ENCODE results near the gene HOTAIR. TPM values are rescaled to one million over a fixed set of nuclear protein-coding genes. Genes with fewer than 3 reads are reported as not detected.

HOTAIR gene
- polyA plus RNA-seq, 1 donor: 2.2 TPM

DNA sequence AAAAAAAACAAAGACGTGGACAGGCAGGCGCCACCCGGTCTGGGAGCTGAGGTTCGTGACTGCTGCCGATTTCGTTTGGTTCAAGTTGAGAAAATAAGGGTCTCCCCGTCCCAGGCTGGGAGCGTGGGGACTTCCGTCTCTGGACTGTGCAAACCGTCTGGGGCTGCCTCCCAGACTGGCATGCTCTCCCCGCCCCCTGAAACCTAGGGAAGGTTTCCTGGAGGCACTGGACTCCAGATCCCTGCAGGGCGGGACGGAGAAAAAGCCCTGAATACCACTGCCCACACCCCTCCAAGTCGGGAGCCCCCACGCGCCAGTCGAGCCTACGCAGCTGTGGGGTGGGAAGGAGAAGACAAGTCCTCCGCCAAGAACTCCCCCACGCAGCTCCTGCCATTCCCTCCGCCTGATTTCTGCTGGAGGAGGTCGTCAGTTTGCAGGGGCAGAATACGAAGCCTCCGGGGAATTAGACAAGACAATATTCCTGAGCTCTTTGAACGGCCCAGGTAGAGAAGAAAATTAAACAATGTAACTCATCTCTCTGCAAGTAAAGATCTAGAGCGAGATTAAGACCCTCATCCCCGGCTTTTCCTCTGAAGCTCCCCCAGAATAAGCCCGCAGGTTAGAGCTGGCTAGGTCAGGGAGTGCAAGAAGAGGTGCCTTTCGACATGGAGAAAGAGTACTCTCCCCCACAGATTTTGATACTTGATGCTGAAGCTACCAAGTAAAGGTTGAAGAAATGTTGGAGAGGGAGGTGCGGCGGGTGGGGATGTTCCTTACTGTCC lies 46.5 kb downstream of the HOTAIR start:
- no peak for DNase-seq

DNA sequence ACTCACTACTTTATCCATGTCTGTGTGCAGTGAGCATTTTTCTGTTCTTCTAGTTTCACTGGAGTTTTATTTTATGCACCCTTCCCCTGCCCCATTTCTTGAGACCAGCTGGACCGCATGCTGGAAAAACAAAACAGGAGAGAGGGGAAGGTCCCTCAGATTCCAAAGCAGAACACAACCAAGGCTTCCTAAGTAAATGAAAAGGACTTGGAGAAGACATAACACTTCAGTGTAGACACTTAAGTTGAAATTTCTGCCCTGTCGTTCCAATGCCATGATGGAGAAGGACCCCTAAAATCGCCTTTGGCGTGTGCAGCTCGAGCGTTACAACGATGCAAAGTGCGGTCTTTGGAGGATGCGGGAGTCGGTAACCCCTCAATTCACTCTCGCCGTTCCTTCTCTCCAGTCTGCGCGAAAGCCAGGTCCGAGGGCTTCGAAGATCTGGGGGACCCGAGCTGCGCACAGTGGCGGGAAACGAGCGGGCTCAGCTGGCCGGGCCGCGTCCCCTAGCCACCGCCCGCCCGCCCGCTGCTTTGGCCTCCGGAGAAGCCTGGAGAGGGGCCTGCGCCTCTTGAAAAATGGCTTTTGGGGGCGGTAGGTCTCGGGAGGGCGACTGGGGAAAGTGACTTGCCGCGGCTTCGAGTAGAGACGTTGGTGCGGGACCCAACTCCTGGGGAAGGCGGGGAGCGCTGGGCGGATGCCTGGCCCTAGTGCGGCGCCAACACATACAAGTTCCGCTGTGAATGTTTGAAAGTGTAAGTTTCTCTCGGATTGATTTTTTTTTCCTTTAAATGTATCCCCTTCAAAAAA lies 47.3 kb downstream of the HOTAIR start:
- DNase-seq: no peak

DNA sequence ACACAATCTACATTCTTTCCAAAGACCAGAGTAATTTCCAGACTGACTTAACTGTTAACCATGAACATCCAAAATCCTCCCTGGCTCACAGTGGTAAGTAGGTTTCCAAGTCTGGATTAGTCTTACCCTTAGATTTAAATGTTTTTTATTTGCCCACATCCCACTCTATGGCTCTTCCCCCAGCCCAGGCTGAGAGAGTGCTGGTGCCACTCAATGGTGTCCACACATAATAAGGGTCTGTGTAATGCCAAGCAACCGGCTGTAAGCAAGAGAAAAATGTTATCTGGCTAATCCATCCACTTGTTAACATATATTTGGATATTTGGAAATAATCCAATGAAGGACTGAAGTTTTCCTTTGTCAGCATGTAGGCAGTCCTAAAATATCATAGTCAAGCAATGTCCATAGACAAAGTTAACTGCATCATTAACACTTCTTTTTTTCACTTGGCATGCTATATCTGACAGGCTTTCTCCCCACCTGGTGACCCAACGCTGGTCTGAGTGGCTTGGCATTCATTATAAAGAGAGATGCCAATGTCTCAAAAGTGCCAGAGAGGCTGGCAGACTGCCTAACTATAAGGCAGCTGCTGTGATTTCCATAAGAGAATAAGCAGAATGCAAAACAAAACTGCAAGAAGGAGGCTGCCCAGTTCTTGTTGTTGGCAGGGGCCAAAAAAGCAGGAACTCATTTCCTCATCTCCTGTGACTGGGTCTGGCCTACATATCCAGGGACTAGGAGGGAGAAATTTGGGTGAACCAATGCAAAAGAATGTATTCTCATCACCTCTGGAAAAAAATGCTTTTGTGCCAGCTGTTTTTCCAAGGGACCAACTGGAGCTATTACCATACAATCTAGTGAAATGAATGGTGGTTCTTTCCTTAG lies 50.0 kb downstream of the HOTAIR start:
- no peak for DNase-seq

DNA sequence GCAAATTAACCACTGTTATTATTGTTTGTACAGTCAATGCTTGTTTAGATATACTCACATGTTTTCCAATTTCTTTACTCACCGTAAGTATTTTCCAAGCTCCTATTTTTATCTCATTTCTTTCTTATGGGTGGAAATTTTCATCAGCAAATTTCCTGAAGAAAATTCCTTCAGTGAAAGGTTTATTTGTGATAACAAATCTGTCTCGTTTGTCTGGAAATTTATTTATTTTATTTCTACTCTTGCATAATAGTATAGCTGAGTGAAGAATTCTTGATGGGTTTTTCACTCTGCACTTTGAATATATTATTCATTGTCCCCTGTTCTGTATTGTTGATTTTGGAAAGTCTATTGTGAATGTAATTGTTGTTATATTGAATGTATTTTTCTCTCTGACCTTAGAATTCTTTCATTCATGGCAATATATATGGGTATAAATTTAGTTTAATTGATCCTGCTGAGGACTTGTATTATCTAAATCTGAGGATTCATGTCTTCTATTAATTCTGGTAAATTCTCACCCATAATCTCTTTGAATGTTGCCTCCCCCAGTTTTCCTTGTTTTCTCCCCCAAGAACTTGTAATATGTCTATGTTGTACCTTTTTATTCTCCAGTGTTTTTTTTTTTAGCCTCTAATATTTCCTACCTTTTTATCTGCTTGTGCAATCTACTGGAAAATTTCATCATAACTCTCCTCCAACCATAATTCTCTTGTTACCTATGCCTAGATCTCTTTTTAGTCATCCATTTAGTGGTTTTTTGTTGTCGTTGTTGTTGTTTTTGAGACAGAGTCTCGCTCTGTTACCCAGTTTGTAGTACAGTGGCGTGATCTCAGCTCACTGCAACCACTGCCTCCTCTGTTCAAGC lies 57.7 kb downstream of the HOTAIR start:
- DNase-seq: no peak

Other genes starting within 250 kb of the HOTAIR start
- gene CALCOCO1, start 247.5 kb downstream of the HOTAIR start, polyA plus RNA-seq (ENCODE audit: insufficient read length): 137 TPM
- not detected for gene CISTR, start 223.0 kb downstream of the HOTAIR start, polyA plus RNA-seq (ENCODE audit: insufficient read length)
- 0.05 TPM for gene HOXC13, start 36.1 kb downstream of the HOTAIR start, polyA plus RNA-seq (ENCODE audit: insufficient read length)
- not detected for gene HOXC12, start 20.1 kb downstream of the HOTAIR start, polyA plus RNA-seq (ENCODE audit: insufficient read length)
- 2.1 TPM for gene HOXC11, start 1.8 kb downstream of the HOTAIR start, polyA plus RNA-seq (ENCODE audit: insufficient read length)
- gene HOXC10, start 10.2 kb upstream of the HOTAIR start, polyA plus RNA-seq (ENCODE audit: insufficient read length): 62.2 TPM
- gene HOXC9, start 25.2 kb upstream of the HOTAIR start, polyA plus RNA-seq (ENCODE audit: insufficient read length): 25.2 TPM
- gene HOXC8, start 34.0 kb upstream of the HOTAIR start, polyA plus RNA-seq (ENCODE audit: insufficient read length): 11.0 TPM
- 34.1 TPM for gene HOXC6, start 53.5 kb upstream of the HOTAIR start, polyA plus RNA-seq (ENCODE audit: insufficient read length)
- gene HOXC5, start 58.1 kb upstream of the HOTAIR start, polyA plus RNA-seq (ENCODE audit: insufficient read length): 2.7 TPM
- 55.5 TPM for gene HOXC4, start 78.9 kb upstream of the HOTAIR start, polyA plus RNA-seq (ENCODE audit: insufficient read length)
- gene SMUG1, start 214.0 kb upstream of the HOTAIR start, polyA plus RNA-seq (ENCODE audit: insufficient read length): 35.4 TPM

Data from left kidney (tissue), 2 donors.